AG04449 (cell line): Measurements from ENCODE around the gene TMC1.

Experiments
- CTCF ChIA-PET: fragments of 350-600 bp; formaldehyde crosslinking; extraction: SDS; loops from one replicate; lab custom pipeline; 2021; ENCODE audit warnings: antibody characterized with exemption; lab: Yijun Ruan, JAX
- POLR2A ChIA-PET: fragments of 400-600, 350-600 bp; formaldehyde crosslinking; extraction: SDS; loops from one replicate; lab custom pipeline; 2020; ENCODE audit warnings: antibody characterized with exemption, inconsistent platforms; lab: Yijun Ruan, JAX
- DNase-seq: peaks from one replicate; pipeline ENCODE4 v3.0.0-alpha.2; 2010; ENCODE audit warnings: low read depth, low spot score
- H3K4me3 ChIP-seq: 2 replicates; pipeline ENCODE4 v1.5.1; 2011; ENCODE audit warnings: low read depth, mild to moderate bottlenecking, control low read depth, low read length
- CTCF ChIP-seq: IDR thresholded peaks from one replicate; pipeline ENCODE4 v1.5.1; 2011; ENCODE audit warnings: mild to moderate bottlenecking, moderate library complexity, low read length, control low read depth, inconsistent platforms; ENCODE audit not compliant: insufficient read depth; ENCODE audit errors: missing control alignments

Gene TMC1

GRCh38 chr9:72596451-72597180 is 75.2 kb downstream of the TMC1 start:
- POLR2A ChIA-PET: no interaction called here
- CTCF ChIA-PET: interaction anchor here (1.5 to 2.1 kb wide), 3 partner anchors 254 to 316 kb away, joined by 3 to 11 read pairs (median 9); no protein-coding TSS in a partner anchor
- no peak for DNase-seq

DNA sequence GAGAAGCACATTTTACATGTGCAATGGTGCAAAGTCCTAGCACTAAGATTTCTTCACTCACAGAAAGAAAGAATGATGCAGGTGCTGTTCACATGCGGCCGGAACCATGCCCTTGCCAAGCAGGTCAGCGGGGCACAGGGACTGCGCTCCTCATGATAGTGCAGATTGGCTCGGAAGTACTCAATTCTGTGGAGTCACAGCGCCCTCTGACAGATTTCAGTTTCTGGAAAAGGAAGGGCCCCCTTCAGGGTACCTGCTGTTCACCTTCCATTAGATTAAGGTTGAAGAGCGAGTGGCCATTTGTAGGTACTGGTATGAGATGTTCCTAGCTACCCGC is 75.7 kb downstream of the TMC1 start:
- no peak for TF ChIP-seq CTCF
- H3K4me3 ChIP-seq: no peak overlapping the region
- DNase-seq: no peak
- CTCF ChIA-PET: interaction anchor here (1.5 to 2.1 kb wide), 3 partner anchors 254 to 317 kb away, joined by 3 to 11 read pairs (median 9); no protein-coding TSS in a partner anchor
- POLR2A ChIA-PET: no interaction called here

More at GRCh38 chr9:72596451-72597180, 75.2 kb downstream of the TMC1 start:
- H3K4me3 ChIP-seq: no peak overlapping the region
- no peak for TF ChIP-seq CTCF

DNA sequence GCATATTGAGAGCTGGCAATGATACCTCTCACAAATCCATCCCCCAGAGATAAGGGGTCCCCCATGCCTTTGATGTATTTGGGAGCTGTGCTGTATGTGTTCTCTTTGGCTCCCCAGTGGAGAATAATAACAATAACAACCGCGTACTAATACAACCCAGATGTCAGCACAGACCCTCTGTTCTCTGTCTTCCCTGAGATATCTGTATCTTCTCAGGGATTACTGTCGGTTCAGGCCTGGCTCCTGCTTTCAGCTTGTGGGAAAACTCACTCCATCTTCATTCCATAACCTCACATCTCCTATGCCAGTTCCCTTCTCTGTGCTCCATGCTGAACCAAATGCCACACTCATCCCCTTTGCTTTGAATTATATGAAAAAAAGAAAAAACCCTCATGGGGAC is 76.2 kb downstream of the TMC1 start:
- POLR2A ChIA-PET: no interaction called here
- DNase-seq: no peak
- H3K4me3 ChIP-seq: no peak overlapping the region
- CTCF ChIA-PET: interaction anchor here (0.6 to 2.1 kb wide), 6 partner anchors 68 to 317 kb away, joined by 3 to 11 read pairs (median 4); no protein-coding TSS in a partner anchor
- no peak for TF ChIP-seq CTCF

DNA sequence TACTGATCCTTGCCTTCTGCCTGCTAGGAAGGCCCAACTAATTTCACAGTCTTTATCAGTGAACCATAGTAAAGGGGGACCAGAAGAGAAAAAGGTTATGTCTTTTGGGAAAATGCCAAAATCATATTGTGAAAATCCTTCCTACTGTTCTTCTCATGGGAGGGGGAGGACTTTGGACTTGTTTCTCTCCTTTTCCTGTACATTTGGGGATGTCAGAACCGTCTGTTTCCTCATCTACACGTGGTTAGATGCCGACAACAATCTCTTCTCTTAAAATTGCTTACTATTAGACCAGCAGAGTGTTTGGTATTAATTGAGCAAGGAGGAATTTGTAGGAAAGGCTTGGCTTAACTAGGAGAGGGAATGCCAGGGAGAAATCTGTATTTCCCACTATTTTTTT is 77.2 kb downstream of the TMC1 start:
- DNase-seq: no peak
- no peak overlapping the region for H3K4me3 ChIP-seq
- no peak for TF ChIP-seq CTCF
- CTCF ChIA-PET: interaction anchor here (1.0 kb wide), 2 partner anchors 10 to 69 kb away, joined by 3 read pairs; no protein-coding TSS in a partner anchor
- POLR2A ChIA-PET: interaction anchor here (1.1 kb wide), 1 partner anchor 233 kb away, joined by 3 read pairs; the partner anchor contains the start of gene ZFAND5

DNA sequence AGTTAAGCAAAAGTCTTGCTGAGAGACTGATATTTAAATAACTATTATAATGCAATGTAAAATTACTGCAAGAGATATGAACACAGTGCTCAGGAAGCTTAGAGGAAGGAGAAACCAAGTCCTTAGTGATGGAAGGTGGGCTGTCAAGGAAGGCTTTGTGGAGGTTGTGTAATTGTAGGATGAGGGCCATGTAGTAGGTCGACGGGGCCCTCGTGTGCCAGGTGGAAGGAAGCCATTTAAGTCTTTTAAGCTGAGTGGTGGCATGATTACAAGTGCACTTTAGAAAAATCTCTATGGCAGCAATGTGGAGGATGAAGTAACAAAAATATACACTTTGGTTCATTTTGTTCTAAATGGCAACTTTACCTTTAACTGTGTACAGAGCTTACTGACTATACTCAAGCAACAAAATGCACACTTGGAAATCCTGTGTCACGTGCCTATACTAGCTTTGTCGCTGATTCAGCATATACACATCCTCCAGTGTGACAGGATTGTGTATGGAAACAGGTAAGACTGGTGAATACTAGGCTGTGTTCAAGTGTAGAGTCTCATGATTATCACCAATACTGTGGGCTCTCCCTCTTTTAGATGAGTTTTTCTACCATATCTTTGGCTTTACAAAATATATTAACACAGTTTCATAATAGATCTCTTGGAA is 78.6 kb downstream of the TMC1 start:
- CTCF ChIA-PET: interaction anchor here (0.7 to 4.7 kb wide), 9 partner anchors 8 to 319 kb away, joined by 3 to 28 read pairs (median 3); partner anchors contain the start of gene ZFAND5
- POLR2A ChIA-PET: interaction anchor here (2.7 kb wide), 1 partner anchor 235 kb away, joined by 15 read pairs; the partner anchor contains the start of gene ZFAND5
- H3K4me3 ChIP-seq: no peak overlapping the region
- DNase-seq: no peak
- TF ChIP-seq CTCF: no peak

DNA sequence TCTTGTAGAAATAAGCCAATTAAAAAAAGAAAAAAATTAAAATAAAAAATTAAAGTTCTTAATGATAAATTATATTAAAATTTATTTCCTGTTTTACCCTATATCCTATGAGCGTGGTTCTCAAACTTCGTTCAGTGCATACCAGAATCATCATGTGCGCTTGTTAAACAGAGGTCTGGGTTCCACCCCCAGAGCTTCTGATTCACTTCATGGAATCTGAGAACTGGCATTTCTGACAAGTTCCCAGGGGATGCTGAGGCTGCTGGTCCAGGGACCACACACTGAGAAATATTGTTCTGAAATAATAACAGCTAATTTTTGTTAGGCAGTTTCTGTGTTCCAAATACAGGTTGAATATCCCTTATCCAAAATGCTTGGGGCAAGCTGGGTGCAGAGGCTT is 79.3 kb downstream of the TMC1 start:
- H3K4me3 ChIP-seq: no peak overlapping the region
- ChIA-PET CTCF (interaction anchor here (1.0 to 4.7 kb wide), 6 partner anchors 9 to 320 kb away, joined by 3 to 28 read pairs (median 6); partner anchors contain the start of gene ZFAND5), POLR2A (interaction anchor here (2.7 kb wide), 1 partner anchor 235 kb away, joined by 15 read pairs; the partner anchor contains the start of gene ZFAND5)
- TF ChIP-seq CTCF: no peak
- no peak for DNase-seq
